Measurements from ENCODE around the gene ZNF579.
A peak's percentile ranks its signal among the peaks of the same experiment; 100 is the strongest.

DNA sequence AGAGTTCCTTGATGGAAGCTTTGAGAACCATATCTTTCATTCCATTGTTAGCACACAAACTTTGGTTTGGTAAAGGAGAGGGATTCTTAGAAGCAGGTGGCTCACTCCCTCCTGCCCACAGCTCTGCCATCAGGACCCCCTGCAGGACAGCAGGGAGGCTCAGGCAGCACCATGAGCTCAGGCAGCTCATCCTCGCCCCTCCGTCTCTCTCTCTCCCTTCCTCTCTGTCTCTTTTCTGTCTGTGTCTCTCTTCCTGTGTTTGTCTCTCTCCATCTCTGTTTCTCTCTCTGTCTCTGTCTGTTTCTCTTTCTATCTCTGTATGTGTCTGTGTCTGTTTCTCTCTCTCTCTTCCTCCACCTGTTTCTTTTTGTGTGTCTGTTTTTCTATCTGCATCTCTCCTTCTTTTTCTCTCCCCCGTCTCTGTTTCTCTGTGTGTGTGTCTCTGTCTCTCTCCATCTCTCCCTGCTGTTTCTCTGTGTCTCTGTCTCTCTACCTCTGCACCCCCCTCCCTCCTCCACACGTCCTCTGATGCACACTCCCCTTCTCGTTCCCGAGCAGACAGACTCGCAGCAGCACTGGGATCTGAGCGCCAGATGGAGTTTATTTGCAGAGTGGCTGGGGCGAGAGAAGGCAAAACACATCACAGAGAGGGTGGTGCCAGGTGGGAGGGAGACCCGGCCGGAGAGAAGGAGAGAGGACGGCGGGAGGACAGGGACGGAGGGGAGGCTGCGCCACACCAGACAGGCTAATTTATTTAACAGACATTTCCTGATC, 52.4 kb downstream of the ZNF579 start:
- TF ChIP-seq, protein P1, sequence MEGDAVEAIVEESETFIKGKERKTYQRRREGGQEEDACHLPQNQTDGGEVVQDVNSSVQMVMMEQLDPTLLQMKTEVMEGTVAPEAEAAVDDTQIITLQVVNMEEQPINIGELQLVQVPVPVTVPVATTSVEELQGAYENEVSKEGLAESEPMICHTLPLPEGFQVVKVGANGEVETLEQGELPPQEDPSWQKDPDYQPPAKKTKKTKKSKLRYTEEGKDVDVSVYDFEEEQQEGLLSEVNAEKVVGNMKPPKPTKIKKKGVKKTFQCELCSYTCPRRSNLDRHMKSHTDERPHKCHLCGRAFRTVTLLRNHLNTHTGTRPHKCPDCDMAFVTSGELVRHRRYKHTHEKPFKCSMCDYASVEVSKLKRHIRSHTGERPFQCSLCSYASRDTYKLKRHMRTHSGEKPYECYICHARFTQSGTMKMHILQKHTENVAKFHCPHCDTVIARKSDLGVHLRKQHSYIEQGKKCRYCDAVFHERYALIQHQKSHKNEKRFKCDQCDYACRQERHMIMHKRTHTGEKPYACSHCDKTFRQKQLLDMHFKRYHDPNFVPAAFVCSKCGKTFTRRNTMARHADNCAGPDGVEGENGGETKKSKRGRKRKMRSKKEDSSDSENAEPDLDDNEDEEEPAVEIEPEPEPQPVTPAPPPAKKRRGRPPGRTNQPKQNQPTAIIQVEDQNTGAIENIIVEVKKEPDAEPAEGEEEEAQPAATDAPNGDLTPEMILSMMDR (IDR thresholded peaks at IDR 0.05): peak in 1 of 7 experiments; percentile 23
- TF ChIP-seq EP300 (IDR thresholded peaks at IDR 0.05) (no peak), POLR2A (IDR thresholded peaks at IDR 0.05) (no peak)

Data from stomach (tissue), 4 donors.